Stimulated activated CD4-positive, alpha-beta T cell treated with anti-CD3 and anti-CD28 coated beads, Interleukin-4, amount 100 ng/mL, for 48 hours (primary cell): ENCODE results near the gene VARS1.

ENCODE experiments used
- DNase-seq, 2 donors: peaks; one replicate each; pipeline ENCODE4 v3.0.0-alpha.2; 2020; ENCODE audit warnings: low read depth in 2 of 2

VARS1 gene

GRCh38 chr6:31771992-31772358, 23.6 kb downstream of the VARS1 start:
- no peak for DNase-seq

DNA sequence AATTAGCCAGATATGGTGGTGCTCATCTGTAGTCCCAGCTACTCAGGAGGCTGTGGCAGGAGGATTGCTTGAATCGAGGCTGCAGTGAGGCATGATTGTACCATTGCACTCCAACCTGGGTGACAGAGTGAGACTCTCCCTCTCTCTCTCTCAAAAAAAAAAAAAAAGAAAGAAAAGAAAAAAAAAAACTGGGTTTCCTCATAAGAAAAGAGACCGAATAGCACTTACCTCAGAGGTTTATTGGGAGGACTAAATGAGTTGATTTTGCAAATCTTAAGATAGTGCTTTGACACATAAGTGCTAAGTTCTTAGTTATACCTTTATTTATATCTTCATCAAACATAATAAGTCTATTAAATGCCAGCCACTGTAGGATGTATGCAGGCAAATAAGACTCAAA, 24.7 kb downstream of the VARS1 start:
- DNase-seq: no peak

DNA sequence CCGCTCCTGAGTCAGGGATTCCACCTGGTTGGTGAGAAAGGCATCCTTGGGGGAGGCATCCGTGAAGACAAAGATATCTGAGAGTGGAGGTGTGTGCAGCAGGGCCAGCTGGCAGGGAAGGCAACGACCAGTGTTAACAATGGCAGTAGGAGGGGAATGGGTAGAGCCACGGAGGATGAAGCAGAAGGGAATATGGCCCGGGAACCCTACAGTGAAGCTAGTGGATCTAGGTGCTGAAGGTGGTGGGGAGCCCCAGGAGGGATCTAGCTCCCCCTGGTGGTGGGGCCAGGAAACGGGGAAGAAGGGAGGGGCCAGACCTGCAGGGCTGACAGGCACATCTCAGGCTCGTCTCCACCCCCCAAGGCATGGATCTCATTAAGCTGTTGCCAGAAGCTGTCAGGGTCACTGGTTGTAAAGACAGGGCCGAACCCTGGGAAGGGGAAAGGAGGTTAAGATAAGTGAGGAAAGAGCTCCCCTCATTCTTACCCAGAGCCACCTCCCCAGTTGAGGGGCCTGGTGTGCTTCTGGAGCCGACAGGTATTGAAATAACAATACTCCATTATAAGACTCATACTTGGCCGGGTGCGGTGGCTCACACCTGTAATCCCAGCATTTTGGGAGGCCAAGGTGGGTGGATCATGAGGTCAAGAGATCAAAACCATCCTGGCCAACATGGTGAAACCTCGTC, 25.7 kb downstream of the VARS1 start:
- peak; percentile 75 to 83 for DNase-seq

GRCh38 chr6:31768363-31769257, 26.9 kb downstream of the VARS1 start:
- no peak for DNase-seq

GRCh38 chr6:31767096-31767645, 28.4 kb downstream of the VARS1 start:
- DNase-seq: no peak

GRCh38 chr6:31765910-31766794, 29.4 kb downstream of the VARS1 start:
- no peak for DNase-seq

DNA sequence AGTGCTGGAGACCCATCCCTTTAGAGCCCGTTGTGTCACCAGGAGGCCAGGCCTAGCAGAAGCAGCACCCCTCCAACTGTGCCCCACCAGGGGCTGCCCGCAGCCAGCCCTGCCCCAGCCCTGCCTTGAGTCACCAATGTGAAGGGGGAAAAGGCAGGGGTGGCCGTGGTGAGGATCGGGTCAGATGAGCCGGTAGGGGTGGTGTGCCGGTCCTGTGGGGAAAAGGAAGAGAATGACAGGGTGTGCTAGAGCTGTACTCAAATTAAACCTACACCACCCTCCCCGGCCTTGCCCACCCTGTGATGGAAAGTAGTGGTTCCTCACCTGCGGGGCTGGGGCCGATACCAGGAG, 30.0 kb downstream of the VARS1 start:
- no peak for DNase-seq

DNA sequence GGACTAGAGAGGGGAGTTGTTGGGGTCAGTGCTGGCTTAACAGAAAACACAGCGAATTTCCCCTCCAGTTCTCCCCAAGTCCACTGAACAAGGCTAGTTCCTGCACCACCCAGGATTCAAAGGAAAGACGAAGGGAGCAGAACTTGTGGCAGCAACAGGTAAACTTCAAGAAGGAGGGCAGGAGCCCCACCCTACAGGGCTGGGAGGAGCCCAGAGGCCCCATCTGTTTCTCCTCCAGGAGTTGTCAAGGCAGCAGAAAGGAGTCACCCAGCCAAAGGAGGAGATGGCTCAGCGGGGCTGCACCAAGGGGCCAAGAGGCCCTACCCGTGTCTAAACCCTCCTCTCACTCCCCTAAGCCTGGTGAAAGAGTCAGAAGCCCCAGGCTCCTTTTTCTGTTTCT, 31.4 kb downstream of the VARS1 start:
- no peak for DNase-seq

- DNase-seq: no peak
These were observed 32.0 kb downstream of the VARS1 start for GRCh38 chr6:31763619-31763940.

- no peak for DNase-seq
These were observed 32.5 kb downstream of the VARS1 start for GRCh38 chr6:31762878-31763618.

DNA sequence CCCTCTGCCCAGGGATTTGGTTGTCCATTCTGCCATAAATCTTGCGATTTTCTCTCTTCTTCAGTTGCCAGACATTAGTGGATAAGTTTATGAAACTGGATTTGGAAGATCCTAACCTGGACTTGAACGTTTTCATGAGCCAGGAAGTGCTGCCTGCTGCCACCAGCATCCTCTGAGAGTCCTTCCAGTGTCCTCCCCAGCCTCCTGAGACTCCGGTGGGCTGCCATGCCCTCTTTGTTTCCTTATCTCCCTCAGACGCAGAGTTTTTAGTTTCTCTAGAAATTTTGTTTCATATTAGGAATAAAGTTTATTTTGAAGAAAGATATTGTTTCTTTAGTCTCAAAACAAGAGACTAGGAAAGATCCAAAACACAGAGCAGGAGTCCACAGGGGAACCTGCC, 33.2 kb downstream of the VARS1 start, which contains the start of gene SAPCD1:
SAPCD1 (plus strand) TSS at position 301 of the 400 bp plus-strand sequence. CDS start 399 bp downstream, outside the sequence.
- no peak for DNase-seq

DNA sequence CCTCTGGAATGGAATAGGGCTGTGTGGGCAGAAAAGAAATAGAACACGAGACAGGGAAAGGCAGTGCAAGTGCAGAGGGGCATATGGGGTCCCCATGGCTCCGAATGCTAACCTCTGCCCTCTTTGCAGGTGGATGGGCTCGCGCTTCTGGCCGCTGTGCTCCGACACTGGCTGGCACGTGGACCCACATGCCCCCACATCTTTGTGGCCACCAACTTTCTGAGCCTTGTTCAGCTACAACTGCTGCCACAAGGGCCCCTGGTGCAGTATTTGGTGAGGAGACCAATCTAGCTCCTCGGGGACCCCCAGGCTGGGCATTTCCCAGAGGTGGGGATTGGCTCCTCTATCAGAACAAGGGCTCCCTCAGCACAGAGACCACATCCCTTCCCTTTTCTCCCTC, 34.2 kb downstream of the VARS1 start:
- DNase-seq: no peak

DNA sequence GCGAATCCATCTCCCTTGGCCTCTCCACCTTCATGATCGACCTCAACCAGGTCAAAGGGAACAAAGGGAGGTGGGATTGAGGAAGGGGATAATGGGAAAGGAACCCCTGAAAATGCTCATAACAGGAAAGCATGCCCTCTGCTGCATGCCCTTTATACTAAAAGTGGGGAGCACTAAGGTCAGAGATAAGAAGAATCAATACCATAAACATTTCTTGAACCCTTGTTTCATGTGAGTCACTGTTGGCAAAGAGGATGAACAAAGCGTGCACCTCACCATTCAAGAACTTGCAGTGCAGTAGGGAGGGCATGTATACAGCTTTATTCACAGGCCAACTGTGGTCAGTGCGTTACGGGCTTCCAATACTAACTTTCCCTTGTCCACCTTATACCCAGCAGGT, 34.8 kb downstream of the VARS1 start:
- no peak for DNase-seq

DNA sequence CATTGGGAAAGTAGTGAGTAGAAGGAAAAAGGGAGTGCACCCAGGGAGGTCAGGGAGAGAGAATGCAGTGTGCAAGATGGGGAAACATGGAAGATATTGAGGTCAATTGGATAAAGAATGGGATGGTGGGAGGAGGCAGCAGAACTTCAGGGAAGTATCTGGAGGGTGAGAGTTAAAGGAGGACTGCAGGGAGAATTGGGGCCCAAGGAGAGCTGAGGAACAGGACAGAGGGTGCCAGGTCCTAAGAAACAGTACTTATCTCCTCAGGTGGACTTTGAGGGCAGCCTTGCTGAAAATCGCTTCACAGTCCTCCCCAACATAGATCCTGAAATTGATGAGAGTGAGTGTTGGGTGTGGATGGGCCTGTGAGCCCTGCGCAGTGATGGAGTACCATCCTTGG, 37.3 kb downstream of the VARS1 start:
- DNase-seq: no peak

DNA sequence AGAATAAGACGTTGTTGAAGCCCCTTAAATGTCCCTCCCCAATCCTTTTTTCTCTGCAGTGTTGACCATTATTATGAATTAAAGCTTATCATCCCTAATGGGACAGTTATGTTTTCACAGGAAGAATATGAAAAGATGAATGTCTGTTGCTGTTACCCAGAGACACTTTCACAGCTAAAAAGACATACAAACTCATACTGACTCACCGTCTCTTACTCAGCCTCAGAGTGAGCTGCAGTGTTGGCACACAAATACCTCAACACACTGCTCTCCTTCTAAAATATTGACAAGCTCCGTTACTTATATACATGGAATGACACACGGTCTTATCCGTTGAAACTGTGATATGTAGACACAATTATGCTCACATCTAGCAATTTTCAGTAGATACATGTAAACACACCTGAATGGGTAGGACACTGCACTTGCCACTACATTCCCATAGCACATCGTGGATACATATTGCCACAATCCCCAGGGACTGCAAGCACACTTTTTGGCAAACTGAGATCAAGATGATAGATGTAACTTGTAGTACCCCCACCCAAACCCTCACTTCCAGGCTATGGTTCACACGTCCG, 42.7 kb downstream of the VARS1 start:
- DNase-seq: no peak

DNA sequence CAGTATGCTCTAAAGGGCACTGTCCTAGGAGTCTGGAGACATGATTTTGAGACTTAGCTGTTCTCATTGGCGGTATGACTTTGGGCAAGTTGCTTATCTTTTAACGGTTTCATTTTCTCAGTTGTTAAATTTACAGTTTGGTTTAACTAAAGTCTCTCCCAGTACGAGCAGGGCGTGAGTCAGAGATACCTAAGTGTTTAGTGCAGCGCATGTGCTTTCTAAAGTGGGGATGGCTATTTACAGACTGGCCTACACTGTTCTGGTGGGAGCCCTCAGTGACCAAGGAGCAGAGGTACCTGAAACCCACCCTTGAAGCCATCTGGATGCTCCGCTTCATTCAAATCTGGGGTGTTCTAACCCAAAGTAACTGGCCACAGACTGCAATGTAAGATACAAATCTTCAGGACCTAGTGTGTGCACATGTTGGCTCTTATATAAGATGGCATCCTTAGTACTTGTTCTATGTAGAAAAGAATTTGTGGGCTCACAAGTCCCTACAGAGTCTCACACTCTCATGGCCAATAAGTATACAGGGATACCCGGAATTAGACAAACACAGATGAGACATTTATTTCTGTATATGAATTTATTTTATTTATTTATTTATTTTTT, 45.0 kb downstream of the VARS1 start:
- no peak for DNase-seq

- DNase-seq: no peak
These were observed 46.1 kb downstream of the VARS1 start for GRCh38 chr6:31749301-31750036.
